ENCODE results near the gene ADGRV1.
"Not testable (repeated sequence)": the region's sequence is repeated elsewhere in the genome, so short reads cannot be mapped to it uniquely, and the experiment has no call there.

DNA sequence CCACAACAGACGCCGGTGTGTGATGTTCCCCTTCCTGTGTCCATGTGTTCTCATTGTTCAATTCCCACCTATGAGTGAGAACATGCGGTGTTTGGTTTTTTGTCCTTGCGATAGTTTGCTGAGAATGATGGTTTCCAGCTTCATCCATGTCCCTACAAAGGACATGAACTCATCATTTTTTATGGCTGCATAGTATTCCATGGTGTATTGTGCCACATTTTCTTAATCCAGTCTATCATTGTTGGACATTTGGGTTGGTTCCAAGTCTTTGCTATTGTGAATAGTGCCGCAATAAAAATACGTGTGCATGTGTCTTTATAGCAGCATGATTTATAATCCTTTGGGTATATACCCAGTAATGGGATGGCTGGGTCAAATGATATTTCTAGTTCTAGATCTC is 61.2 kb downstream of the ADGRV1 start:
- TF ChIP-seq SIN3A (IDR thresholded peaks at IDR 0.05; ENCODE audit: borderline replicate concordance, low read depth, low read length); RAD21 (IDR thresholded peaks at IDR 0.05; ENCODE audit: low read length); SMC3 (IDR thresholded peaks at IDR 0.05; ENCODE audit: low read depth, low read length); EZH2phosphoT487 (IDR thresholded peaks at IDR 0.05; ENCODE audit: borderline replicate concordance, low read depth); TCF12 (IDR thresholded peaks at IDR 0.05); EP300 (IDR thresholded peaks at IDR 0.05; ENCODE audit: borderline replicate concordance in 1 of 2, low read depth in 1 of 2, low read length in 1 of 2); POLR2AphosphoS5 (IDR thresholded peaks at IDR 0.05; ENCODE audit: low read depth, low read length); RCOR1 (IDR thresholded peaks at IDR 0.05; ENCODE audit: low read length): not testable (repeated sequence)
- TF ChIP-seq, protein P1, sequence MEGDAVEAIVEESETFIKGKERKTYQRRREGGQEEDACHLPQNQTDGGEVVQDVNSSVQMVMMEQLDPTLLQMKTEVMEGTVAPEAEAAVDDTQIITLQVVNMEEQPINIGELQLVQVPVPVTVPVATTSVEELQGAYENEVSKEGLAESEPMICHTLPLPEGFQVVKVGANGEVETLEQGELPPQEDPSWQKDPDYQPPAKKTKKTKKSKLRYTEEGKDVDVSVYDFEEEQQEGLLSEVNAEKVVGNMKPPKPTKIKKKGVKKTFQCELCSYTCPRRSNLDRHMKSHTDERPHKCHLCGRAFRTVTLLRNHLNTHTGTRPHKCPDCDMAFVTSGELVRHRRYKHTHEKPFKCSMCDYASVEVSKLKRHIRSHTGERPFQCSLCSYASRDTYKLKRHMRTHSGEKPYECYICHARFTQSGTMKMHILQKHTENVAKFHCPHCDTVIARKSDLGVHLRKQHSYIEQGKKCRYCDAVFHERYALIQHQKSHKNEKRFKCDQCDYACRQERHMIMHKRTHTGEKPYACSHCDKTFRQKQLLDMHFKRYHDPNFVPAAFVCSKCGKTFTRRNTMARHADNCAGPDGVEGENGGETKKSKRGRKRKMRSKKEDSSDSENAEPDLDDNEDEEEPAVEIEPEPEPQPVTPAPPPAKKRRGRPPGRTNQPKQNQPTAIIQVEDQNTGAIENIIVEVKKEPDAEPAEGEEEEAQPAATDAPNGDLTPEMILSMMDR (IDR thresholded peaks at IDR 0.05): not testable (repeated sequence)
- TF ChIP-seq, protein P2, sequence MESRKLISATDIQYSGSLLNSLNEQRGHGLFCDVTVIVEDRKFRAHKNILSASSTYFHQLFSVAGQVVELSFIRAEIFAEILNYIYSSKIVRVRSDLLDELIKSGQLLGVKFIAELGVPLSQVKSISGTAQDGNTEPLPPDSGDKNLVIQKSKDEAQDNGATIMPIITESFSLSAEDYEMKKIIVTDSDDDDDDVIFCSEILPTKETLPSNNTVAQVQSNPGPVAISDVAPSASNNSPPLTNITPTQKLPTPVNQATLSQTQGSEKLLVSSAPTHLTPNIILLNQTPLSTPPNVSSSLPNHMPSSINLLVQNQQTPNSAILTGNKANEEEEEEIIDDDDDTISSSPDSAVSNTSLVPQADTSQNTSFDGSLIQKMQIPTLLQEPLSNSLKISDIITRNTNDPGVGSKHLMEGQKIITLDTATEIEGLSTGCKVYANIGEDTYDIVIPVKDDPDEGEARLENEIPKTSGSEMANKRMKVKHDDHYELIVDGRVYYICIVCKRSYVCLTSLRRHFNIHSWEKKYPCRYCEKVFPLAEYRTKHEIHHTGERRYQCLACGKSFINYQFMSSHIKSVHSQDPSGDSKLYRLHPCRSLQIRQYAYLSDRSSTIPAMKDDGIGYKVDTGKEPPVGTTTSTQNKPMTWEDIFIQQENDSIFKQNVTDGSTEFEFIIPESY (IDR thresholded peaks at IDR 0.05; ENCODE audit: borderline replicate concordance, low read depth): not testable (repeated sequence)
- TF ChIP-seq, protein P3, sequence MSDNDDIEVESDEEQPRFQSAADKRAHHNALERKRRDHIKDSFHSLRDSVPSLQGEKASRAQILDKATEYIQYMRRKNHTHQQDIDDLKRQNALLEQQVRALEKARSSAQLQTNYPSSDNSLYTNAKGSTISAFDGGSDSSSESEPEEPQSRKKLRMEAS (IDR thresholded peaks at IDR 0.05; ENCODE audit: low read depth): not testable (repeated sequence)

Measured in SK-N-SH (cell line).